Astrocyte (in vitro differentiated cells and primary cell): Measurements from ENCODE around the gene CMTM8.

ENCODE experiments used
- EZH2 ChIP-seq: IDR thresholded peaks from 2 replicates; pipeline ENCODE4 v1.6.1; 2012; ENCODE audit warnings: mild to moderate bottlenecking, low read length, inconsistent platforms; ENCODE audit not compliant: insufficient read depth
- TF ChIP-seq, protein P1 (sequence below): IDR thresholded peaks from 2 replicates; pipeline ENCODE4 v1.5.1; 2011; ENCODE audit warnings: low read depth, mild to moderate bottlenecking, inconsistent platforms, low read length, moderate library complexity; ENCODE audit not compliant: insufficient read depth

- no peak for TF ChIP-seq EZH2
- TF ChIP-seq, protein P1, sequence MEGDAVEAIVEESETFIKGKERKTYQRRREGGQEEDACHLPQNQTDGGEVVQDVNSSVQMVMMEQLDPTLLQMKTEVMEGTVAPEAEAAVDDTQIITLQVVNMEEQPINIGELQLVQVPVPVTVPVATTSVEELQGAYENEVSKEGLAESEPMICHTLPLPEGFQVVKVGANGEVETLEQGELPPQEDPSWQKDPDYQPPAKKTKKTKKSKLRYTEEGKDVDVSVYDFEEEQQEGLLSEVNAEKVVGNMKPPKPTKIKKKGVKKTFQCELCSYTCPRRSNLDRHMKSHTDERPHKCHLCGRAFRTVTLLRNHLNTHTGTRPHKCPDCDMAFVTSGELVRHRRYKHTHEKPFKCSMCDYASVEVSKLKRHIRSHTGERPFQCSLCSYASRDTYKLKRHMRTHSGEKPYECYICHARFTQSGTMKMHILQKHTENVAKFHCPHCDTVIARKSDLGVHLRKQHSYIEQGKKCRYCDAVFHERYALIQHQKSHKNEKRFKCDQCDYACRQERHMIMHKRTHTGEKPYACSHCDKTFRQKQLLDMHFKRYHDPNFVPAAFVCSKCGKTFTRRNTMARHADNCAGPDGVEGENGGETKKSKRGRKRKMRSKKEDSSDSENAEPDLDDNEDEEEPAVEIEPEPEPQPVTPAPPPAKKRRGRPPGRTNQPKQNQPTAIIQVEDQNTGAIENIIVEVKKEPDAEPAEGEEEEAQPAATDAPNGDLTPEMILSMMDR: no peak
Measured at GRCh38 chr3:32379831-32380500, 141.5 kb downstream of the CMTM8 start.
